SK-N-SH (cell line): ENCODE data around the gene SMAD3. TPM values are rescaled to one million over a fixed set of nuclear protein-coding genes. Genes with fewer than 3 reads are reported as not detected.
A peak's percentile ranks its signal among the peaks of the same experiment; 100 is the strongest.

Source experiments
- CTCF ChIA-PET: fragments of 300-600, 350-600 bp; formaldehyde crosslinking; extraction: SDS; loops from one replicate; lab custom pipeline; 2021; lab: Yijun Ruan, JAX
- POLR2A ChIA-PET: fragments of 350-600 bp; sonication (Branson Sonifier 250); formaldehyde crosslinking; extraction: SDS; loops from one replicate; lab custom pipeline; 2020; ENCODE audit warnings: antibody characterized with exemption, inconsistent platforms; lab: Yijun Ruan, JAX
- DNase-seq: peaks from one replicate; pipeline ENCODE4 v3.0.0; 2012
- H2AFZ ChIP-seq: fragments of 200-600 bp; sonication (generic); 2 replicates; pipeline ENCODE4 v1.8.1; 2016; ENCODE audit warnings: antibody characterized with exemption, mild to moderate bottlenecking, low read depth
- H3F3A ChIP-seq: fragments of 200-600 bp; sonication (generic); replicated peaks from 2 replicates; pipeline ENCODE3; 2016; ENCODE audit warnings: antibody characterized with exemption, mild to moderate bottlenecking; ENCODE audit not compliant: insufficient read depth
- H3K27ac ChIP-seq, 2 experiments: fragments of 200-500 bp in 1 of 2; fragments of 200-600 bp in 1 of 2; sonication (Bioruptor generic) in 1 of 2; sonication (generic), shearing (Covaris generic) in 1 of 2; 2 replicates each; pipeline versions ENCODE4 v1.5.1 to v1.6.1; 2014 to 2016; ENCODE audit warnings: low read depth in 2 of 2, inconsistent platforms in 1 of 2, low read length in 1 of 2, mild to moderate bottlenecking in 1 of 2, mixed read lengths in 1 of 2
- H3K27me3 ChIP-seq: fragments of 200-600 bp; sonication (generic), shearing (Covaris generic); 2 replicates; pipeline ENCODE4 v1.6.1; 2016; ENCODE audit warnings: mixed run types; ENCODE audit not compliant: insufficient read depth
- H3K36me3 ChIP-seq, 2 experiments: fragments of 200-500 bp in 1 of 2; fragments of 200-600 bp in 1 of 2; sonication (Bioruptor generic) in 1 of 2; sonication (generic) in 1 of 2; replicated peaks in 1 of 2; 2 replicates each; pipeline versions ENCODE3 to v1.5.1; 2014 to 2016; ENCODE audit warnings: low read length in 1 of 2, mild to moderate bottlenecking in 1 of 2; ENCODE audit not compliant: insufficient read depth in 2 of 2, control insufficient read depth in 1 of 2
- H3K4me1 ChIP-seq, 2 experiments: fragments of 200-500 bp in 1 of 2; fragments of 200-600 bp in 1 of 2; sonication (Bioruptor generic) in 1 of 2; sonication (generic), shearing (Covaris generic) in 1 of 2; 2 replicates each; pipeline versions ENCODE4 v1.5.1 to v1.6.1; 2014 to 2016; ENCODE audit warnings: low read depth in 1 of 2, low read length in 1 of 2, mixed run types in 1 of 2; ENCODE audit not compliant: insufficient read depth in 2 of 2, control insufficient read depth in 1 of 2
- H3K4me2 ChIP-seq: fragments of 200-600 bp; sonication (generic), shearing (Covaris generic); 2 replicates; pipeline ENCODE4 v1.6.1; 2017; ENCODE audit warnings: mixed run types
- H3K4me3 ChIP-seq, 2 experiments: fragments of 200-500 bp in 1 of 2; fragments of 200-600 bp in 1 of 2; sonication (Bioruptor generic) in 1 of 2; sonication (generic), shearing (Covaris generic) in 1 of 2; 2 replicates each; pipeline versions ENCODE4 v1.5.1 to v1.8.1; 2014 to 2016; ENCODE audit warnings: low read depth in 2 of 2, inconsistent platforms in 1 of 2, low read length in 1 of 2, mild to moderate bottlenecking in 1 of 2, mixed read lengths in 1 of 2, moderate library complexity in 1 of 2
- H3K79me2 ChIP-seq: fragments of 200-600 bp; sonication (generic); 2 replicates; pipeline ENCODE4 v1.8.1; 2017; ENCODE audit warnings: mild to moderate bottlenecking; ENCODE audit not compliant: insufficient read depth
- H3K9ac ChIP-seq: fragments of 200-600 bp; sonication (generic); 2 replicates; pipeline ENCODE4 v1.6.1; 2017; ENCODE audit warnings: mixed run types
- H3K9me2 ChIP-seq: fragments of 200-600 bp; sonication (generic); 2 replicates; pipeline ENCODE4 v1.6.1; 2017; ENCODE audit warnings: mixed run types
- H3K9me3 ChIP-seq: fragments of 200-600 bp; sonication (generic); 2 replicates; pipeline ENCODE4 v1.6.1; 2017; ENCODE audit warnings: mixed run types, mild to moderate bottlenecking, moderate library complexity
- H4K20me1 ChIP-seq: fragments of 200-600 bp; sonication (generic); 2 replicates; pipeline ENCODE4 v1.6.1; 2017; ENCODE audit warnings: mild to moderate bottlenecking, mixed run types; ENCODE audit not compliant: insufficient read depth
- CTCF ChIP-seq: fragments of 200-600 bp; sonication (generic); IDR thresholded peaks from 2 replicates; pipeline ENCODE4 v1.6.1; 2017; ENCODE audit warnings: antibody characterized with exemption, mild to moderate bottlenecking, moderate library complexity
- ELF1 ChIP-seq: IDR thresholded peaks from 2 replicates; pipeline ENCODE4 v1.4.0; 2012
- EP300 ChIP-seq, 2 experiments: IDR thresholded peaks; 2 replicates each; pipeline versions ENCODE4 v1.4.0 to v1.6.1; 2012; ENCODE audit warnings: borderline replicate concordance in 1 of 2, low read depth in 1 of 2, low read length in 1 of 2
- EZH2phosphoT487 ChIP-seq: fragments of 200-600 bp; sonication (generic); IDR thresholded peaks from 2 replicates; pipeline ENCODE4 v1.6.1; 2017; ENCODE audit warnings: low read depth, mixed run types, mild to moderate bottlenecking, antibody characterized with exemption, moderate library complexity, borderline replicate concordance
- FOSL2 ChIP-seq: IDR thresholded peaks from 2 replicates; pipeline ENCODE4 v1.4.0; 2012; ENCODE audit warnings: low read depth, mild to moderate bottlenecking, moderate library complexity, borderline replicate concordance
- GATA2 ChIP-seq: sonication (generic); formaldehyde crosslinking; IDR thresholded peaks from 2 replicates; pipeline ENCODE4 v1.5.0; 2020; ENCODE audit warnings: mild to moderate bottlenecking, missing genetic modification reagents
- JUND ChIP-seq: IDR thresholded peaks from 2 replicates; pipeline ENCODE4 v1.4.0; 2012
- MEF2A ChIP-seq: IDR thresholded peaks from 2 replicates; pipeline ENCODE4 v1.4.0; 2012; ENCODE audit warnings: low read depth, borderline replicate concordance
- MXI1 ChIP-seq: IDR thresholded peaks from 2 replicates; pipeline ENCODE4 v1.6.1; 2012; ENCODE audit warnings: mild to moderate bottlenecking, low read depth, low read length, improper control_type of control experiment
- NRF1 ChIP-seq: IDR thresholded peaks from 2 replicates; pipeline ENCODE4 v1.6.1; 2012; ENCODE audit warnings: low read depth, mild to moderate bottlenecking, low read length
- SMC3 ChIP-seq: IDR thresholded peaks from 2 replicates; pipeline ENCODE4 v1.6.1; 2012; ENCODE audit warnings: low read depth, low read length, improper control_type of control experiment
- TAF1 ChIP-seq: IDR thresholded peaks from 2 replicates; pipeline ENCODE4 v1.6.1; 2012; ENCODE audit warnings: low read depth, mild to moderate bottlenecking, low read length, moderate library complexity, borderline replicate concordance
- TEAD4 ChIP-seq: IDR thresholded peaks from 2 replicates; pipeline ENCODE4 v1.4.0; 2012; ENCODE audit warnings: mild to moderate bottlenecking, borderline replicate concordance; ENCODE audit not compliant: insufficient read depth
- ZBTB33 ChIP-seq: IDR thresholded peaks from 2 replicates; pipeline ENCODE4 v1.4.0; 2012; ENCODE audit warnings: low read depth, borderline replicate concordance
- WGBS: methylation state at CpG from one replicate; pipeline ENCODE4 v1.1.6; 2017; ENCODE audit warnings: low lambda C conversion rate; 5-methylcytosine and 5-hydroxymethylcytosine counted together
- polyA plus RNA-seq, 3 experiments: library from polyadenylated mRNA; depleted of rRNA; stranded (reverse); fragments of >200 nt; gene quantifications; 2 replicates each; pipeline ENCODE4 v1.2.3, GENCODE V29; 2012
- TF ChIP-seq, protein P1 (sequence below): IDR thresholded peaks from 2 replicates; pipeline ENCODE4 v1.6.1; 2012; ENCODE audit warnings: mild to moderate bottlenecking, low read depth, low read length, moderate library complexity

Gene SMAD3
- polyA plus RNA-seq, 1 of the 3 experiments (the other 2 are of a cell fraction), result 19.5 TPM

DNA sequence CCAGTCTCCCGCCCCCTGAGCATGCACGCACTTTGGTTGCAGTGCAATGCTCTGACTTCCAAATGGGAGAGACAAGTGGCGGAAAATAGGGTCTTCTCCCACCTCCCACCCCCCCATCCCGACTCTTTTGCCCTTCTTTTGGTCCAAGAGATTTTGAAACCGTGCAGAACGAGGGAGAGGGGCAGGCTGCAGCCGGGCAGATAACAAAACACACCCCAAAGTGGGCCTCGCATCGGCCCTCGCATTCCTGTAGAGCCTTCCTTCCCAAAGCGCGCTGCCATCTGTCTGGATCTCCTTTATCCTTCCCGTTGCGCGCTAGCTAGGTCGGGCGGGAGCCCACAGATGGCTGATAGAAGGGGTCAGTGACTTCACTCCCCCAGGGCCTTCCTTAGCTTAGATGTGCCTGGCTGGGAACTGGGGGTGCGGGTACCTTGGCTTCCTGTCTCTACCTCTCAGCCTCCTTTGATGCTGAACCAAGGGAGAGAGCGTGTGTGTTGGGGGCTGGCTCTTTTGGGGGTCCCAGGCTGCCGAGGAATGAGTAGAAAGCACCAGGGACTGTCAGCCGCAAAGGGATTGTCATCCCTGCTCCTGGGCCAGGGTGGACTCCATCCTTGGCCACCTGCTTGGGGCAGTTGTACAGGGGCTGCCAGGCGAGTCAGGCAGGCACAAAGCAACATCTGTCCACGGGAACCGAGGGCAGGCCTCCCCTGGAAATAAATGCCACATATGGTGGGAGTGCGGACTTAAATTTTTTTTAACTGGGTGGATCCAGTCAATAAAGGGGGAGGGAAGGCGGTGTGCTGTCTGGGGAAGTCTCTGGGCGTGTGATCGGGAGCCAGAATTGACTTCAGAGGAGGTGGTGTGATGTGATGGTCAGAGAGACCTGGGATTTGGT is 1.8 kb downstream of the SMAD3 start:
- Histone ChIP-seq H3K4me2 (peak overlapping the region; percentile 99), H2AFZ (no peak overlapping the region), H4K20me1 (peaks cover 52% of the 10 kb centered on the region), H3K4me3 (peak overlapping the region; percentile 92 to 94), H3K9ac (peak overlapping the region; percentile 99), H3K27ac (peak overlapping the region in 1 of 2 experiments; percentile 85; a peak in 2 of 4 replicates), H3F3A (peaks cover 8% of the 10 kb centered on the region), H3K79me2 (peaks cover 63% of the 10 kb centered on the region), H3K27me3 (no peaks in the 10 kb centered on the region), H3K4me1 (peaks cover 11 to 15% of the 10 kb centered on the region in 2 experiments; a peak in 2 of 4 replicates), H3K9me2 (no peaks in the 10 kb centered on the region), H3K36me3 (peaks cover 0 to 15% of the 10 kb centered on the region in 2 experiments), H3K9me3 (no peaks in the 10 kb centered on the region)
- ChIA-PET POLR2A (interaction anchor here (0.6 kb wide), 1 partner anchor 702 kb away, joined by 9 read pairs; no protein-coding TSS in a partner anchor), CTCF (no interaction called here)
- no peak for TF ChIP-seq TEAD4
- TF ChIP-seq NRF1, result no peak
- TF ChIP-seq EZH2phosphoT487, result no peak
- TF ChIP-seq CTCF, result no peak
- TF ChIP-seq SMC3, result no peak
- TF ChIP-seq, protein P1, sequence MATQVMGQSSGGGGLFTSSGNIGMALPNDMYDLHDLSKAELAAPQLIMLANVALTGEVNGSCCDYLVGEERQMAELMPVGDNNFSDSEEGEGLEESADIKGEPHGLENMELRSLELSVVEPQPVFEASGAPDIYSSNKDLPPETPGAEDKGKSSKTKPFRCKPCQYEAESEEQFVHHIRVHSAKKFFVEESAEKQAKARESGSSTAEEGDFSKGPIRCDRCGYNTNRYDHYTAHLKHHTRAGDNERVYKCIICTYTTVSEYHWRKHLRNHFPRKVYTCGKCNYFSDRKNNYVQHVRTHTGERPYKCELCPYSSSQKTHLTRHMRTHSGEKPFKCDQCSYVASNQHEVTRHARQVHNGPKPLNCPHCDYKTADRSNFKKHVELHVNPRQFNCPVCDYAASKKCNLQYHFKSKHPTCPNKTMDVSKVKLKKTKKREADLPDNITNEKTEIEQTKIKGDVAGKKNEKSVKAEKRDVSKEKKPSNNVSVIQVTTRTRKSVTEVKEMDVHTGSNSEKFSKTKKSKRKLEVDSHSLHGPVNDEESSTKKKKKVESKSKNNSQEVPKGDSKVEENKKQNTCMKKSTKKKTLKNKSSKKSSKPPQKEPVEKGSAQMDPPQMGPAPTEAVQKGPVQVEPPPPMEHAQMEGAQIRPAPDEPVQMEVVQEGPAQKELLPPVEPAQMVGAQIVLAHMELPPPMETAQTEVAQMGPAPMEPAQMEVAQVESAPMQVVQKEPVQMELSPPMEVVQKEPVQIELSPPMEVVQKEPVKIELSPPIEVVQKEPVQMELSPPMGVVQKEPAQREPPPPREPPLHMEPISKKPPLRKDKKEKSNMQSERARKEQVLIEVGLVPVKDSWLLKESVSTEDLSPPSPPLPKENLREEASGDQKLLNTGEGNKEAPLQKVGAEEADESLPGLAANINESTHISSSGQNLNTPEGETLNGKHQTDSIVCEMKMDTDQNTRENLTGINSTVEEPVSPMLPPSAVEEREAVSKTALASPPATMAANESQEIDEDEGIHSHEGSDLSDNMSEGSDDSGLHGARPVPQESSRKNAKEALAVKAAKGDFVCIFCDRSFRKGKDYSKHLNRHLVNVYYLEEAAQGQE, result no peak
- TF ChIP-seq MEF2A, result no peak
- no peak for TF ChIP-seq ELF1
- TF ChIP-seq TAF1, result no peak
- no peak for TF ChIP-seq ZBTB33
- TF ChIP-seq GATA2 (CRISPR knock-in tag), result no peak
- no peak for TF ChIP-seq FOSL2
- no peak for TF ChIP-seq MXI1
- TF ChIP-seq JUND, result no peak
- TF ChIP-seq EP300 (IDR thresholded peaks at IDR 0.05; ENCODE audit: borderline replicate concordance in 1 of 2, low read depth in 1 of 2, low read length in 1 of 2), result no peak
- 31% methylated on average over 28 of the region's 28 CpGs for WGBS
- DNase-seq, result peak; percentile 47
